Neural progenitor cell (in vitro differentiated cells): ENCODE results near the gene MAJIN.

ENCODE experiments used
- EZH2 ChIP-seq: fragments of 200-600 bp; sonication (generic); IDR thresholded peaks from 2 replicates; pipeline ENCODE4 v1.6.1; 2017; ENCODE audit warnings: antibody characterized with exemption, mild to moderate bottlenecking, moderate library complexity
- EZH2phosphoT487 ChIP-seq: fragments of 200-600 bp; sonication (generic); IDR thresholded peaks from 2 replicates; pipeline ENCODE4 v1.6.1; 2017; ENCODE audit warnings: antibody characterized with exemption
- TF ChIP-seq, protein P1 (sequence below): fragments of 200-600 bp; sonication (generic); IDR thresholded peaks from 2 replicates; pipeline ENCODE4 v1.5.1; 2017; ENCODE audit warnings: antibody characterized with exemption, mild to moderate bottlenecking

DNA sequence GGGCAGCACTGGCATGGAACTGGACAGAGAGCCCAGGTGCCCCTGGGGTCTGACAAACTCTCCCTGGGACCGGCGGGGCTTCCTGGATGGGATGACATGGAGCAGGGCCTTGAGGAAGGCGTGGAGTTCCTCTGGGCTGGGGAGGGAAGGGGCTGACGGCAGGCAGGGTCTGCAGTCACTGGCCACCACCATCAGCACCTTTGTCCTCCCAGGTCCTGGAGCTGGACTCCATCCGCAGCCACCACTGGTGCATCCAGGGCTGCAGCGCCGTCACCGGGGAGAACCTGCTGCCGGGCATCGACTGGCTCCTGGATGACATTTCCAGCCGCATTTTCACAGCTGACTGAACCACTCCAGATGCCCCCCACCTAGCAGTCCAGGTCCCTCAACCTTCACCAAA is 49.6 kb upstream of the MAJIN start:
- TF ChIP-seq, protein P1, sequence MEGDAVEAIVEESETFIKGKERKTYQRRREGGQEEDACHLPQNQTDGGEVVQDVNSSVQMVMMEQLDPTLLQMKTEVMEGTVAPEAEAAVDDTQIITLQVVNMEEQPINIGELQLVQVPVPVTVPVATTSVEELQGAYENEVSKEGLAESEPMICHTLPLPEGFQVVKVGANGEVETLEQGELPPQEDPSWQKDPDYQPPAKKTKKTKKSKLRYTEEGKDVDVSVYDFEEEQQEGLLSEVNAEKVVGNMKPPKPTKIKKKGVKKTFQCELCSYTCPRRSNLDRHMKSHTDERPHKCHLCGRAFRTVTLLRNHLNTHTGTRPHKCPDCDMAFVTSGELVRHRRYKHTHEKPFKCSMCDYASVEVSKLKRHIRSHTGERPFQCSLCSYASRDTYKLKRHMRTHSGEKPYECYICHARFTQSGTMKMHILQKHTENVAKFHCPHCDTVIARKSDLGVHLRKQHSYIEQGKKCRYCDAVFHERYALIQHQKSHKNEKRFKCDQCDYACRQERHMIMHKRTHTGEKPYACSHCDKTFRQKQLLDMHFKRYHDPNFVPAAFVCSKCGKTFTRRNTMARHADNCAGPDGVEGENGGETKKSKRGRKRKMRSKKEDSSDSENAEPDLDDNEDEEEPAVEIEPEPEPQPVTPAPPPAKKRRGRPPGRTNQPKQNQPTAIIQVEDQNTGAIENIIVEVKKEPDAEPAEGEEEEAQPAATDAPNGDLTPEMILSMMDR, result no peak
- TF ChIP-seq EZH2 (no peak), EZH2phosphoT487 (no peak)
